Activated T-cell treated with anti-CD3 and anti-CD28 coated beads, Interleukin-2, amount 50 U/mL, for 4 hours (primary cell): ENCODE data around the gene FAM163B. TPM values are rescaled to one million over a fixed set of nuclear protein-coding genes. Genes with fewer than 3 reads are reported as not detected.

Experiments
- ATAC-seq, 2 donors: fragments of 200-7000 bp; cut with Tn5 transposase; one replicate each; pipeline ENCODE4 v1.10.0; 2021
- DNase-seq: peaks from one replicate; pipeline ENCODE4 v3.0.0-alpha.2; 2020
- H3K27me3 Mint-ChIP-seq: one replicate; pipeline ENCODE4 v1.8.0; 2021; ENCODE audit warnings: low read depth, mixed read lengths
- H3K36me3 Mint-ChIP-seq: one replicate; pipeline ENCODE4 v1.8.0; 2022; ENCODE audit warnings: mixed read lengths; ENCODE audit not compliant: insufficient read depth
- H3K4me1 Mint-ChIP-seq: one replicate; pipeline ENCODE4 v1.8.0; 2021; ENCODE audit warnings: low read depth, mixed read lengths
- H3K4me3 Mint-ChIP-seq: one replicate; pipeline ENCODE4 v1.8.0; 2021; ENCODE audit warnings: mild to moderate bottlenecking, moderate library complexity, mixed read lengths
- H3K9me3 Mint-ChIP-seq: one replicate; pipeline ENCODE4 v1.8.0; 2021; ENCODE audit warnings: mixed read lengths
- total RNA-seq, 3 donors: library from RNA; stranded (reverse); gene quantifications; one replicate each; pipeline ENCODE4 v1.2.1, GENCODE V29; 2021

Gene FAM163B
- total RNA-seq, result not detected

- H3K9me3 Mint-ChIP-seq, result no peaks in the 10 kb centered on the region
Observed at GRCh38 chr9:133609311-133610098, at the start of gene FAM163B. FAM163B (minus strand) TSS chr9:133609389; CDS start chr9:133580223, 29,166 bp downstream.

GRCh38 chr9:133657120-133657661 lies 48.0 kb upstream of the FAM163B start:
- Mint-ChIP-seq H3K4me1 (peaks cover 28% of the 10 kb centered on the region), H3K36me3 (no peaks in the 10 kb centered on the region), H3K4me3 (no peak overlapping the region), H3K27me3 (peaks cover 51% of the 10 kb centered on the region), H3K9me3 (no peaks in the 10 kb centered on the region)
- ATAC-seq (peak in 1 of 2 donors; percentile 15), DNase-seq (no peak)

More at GRCh38 chr9:133609311-133610098, at the start of gene FAM163B:
- DNase-seq (no peak), ATAC-seq (peak; percentile 73 to 77)
- peaks cover 9% of the 10 kb centered on the region for H3K4me1 Mint-ChIP-seq
- no peak within 1 kb of the TSS for H3K4me3 Mint-ChIP-seq
- no peaks in the 10 kb centered on the region for H3K36me3 Mint-ChIP-seq
- H3K27me3 Mint-ChIP-seq, result peaks cover 51% of the 10 kb centered on the region

DNA sequence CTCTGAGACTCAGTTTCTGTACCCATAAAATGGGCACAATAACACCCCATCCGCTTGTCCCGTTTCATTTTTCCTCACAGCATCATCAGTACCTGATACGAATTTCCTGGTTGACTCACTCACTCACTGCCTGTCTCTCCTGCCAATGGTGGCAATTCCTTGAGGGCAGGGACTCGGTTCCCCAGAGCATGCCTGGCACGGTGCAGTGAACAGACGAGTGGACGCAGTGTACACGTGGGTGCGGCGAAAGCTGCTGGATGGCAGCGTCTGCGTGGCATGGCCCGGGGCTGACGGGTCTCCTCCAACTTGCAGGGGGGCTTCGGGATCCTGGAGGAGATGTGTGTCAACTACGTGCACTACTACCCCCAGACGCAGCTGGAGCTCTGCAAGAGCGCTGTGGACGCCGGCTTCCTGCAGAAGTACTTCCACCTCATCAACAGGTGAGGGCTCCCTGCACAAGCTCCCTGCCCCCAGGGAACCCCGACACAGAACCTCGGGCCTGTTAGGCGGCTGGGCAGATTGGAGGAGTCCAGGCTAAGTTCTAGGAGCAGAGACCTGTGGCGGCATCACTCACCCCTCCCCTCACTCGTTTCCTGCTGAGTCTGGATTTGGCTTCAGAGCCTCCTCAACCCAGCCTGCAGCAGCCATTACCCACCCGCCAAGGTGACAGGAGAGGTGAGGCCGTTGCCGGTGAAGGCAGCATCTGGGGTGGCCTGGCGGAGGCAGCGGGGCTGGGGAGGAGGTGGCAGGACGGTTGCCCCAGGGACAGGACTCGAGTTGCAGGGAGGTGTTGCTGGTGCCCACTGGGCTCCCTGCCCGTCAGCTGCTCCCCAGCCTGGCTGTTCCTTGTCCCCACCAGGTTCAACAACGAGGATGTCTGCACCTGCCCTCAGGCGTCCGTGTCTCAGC lies 47.3 kb upstream of the FAM163B start:
- Mint-ChIP-seq H3K4me3 (peak overlapping the region; percentile 44), H3K27me3 (peaks cover 54% of the 10 kb centered on the region), H3K36me3 (no peaks in the 10 kb centered on the region), H3K4me1 (peaks cover 28% of the 10 kb centered on the region), H3K9me3 (no peaks in the 10 kb centered on the region)
- DNase-seq (peak; percentile 43), ATAC-seq (peak in 1 of 2 donors; percentile 23)

- ATAC-seq, result no peak
- DNase-seq, result no peak
- H3K4me3 Mint-ChIP-seq, result no peak overlapping the region
- H3K27me3 Mint-ChIP-seq, result peaks cover 54% of the 10 kb centered on the region
- H3K36me3 Mint-ChIP-seq, result no peaks in the 10 kb centered on the region
- H3K4me1 Mint-ChIP-seq, result peaks cover 28% of the 10 kb centered on the region
- H3K9me3 Mint-ChIP-seq, result no peaks in the 10 kb centered on the region
Observed at GRCh38 chr9:133655701-133656100, 46.5 kb upstream of the FAM163B start.

DNA sequence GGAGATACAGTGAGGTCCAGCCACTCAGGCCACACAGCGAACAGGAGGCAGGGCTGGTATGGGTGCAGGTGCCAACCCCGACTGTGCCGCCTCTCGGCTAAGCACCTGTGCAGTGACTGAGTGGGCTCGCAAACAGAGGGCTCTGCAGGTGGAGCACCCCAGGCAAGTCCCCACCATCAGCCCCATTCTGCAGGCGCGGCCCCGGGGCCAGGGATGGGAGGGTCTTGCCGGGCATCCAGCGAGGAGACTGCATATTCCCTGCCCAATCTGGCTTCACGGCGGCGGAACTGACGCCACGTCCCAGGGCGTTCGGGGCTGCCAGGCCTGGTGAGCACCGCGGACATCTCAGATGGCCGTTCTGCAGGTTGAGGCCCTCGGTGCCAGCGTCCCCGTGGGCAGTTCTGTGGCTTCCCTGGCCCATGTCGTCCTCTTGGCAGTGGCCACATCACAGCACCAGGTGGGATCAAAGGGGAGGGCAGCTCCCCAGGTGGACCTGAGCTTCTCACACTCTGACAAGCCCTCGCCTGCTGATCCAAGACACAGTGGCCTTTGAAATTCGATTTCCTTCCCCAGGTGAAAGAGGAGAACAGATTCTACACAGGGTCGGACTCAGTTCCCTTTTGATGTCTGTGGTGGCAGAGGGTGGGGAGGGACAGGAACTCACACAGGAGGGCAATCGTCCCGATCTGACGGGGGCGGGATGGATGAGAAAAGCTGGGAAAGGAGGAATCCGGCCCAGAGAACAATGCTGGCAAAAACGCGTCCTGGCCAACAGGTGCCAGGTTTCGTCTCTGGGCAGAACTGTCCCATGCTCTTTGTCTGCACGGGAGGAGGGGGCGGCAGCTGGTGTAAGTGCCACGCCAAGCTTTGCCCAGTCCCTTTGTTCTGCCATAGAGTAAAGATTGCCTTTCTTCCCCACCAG lies 45.8 kb upstream of the FAM163B start:
- Mint-ChIP-seq H3K27me3 (peaks cover 54% of the 10 kb centered on the region), H3K36me3 (no peaks in the 10 kb centered on the region), H3K4me3 (no peak overlapping the region), H3K9me3 (no peaks in the 10 kb centered on the region), H3K4me1 (peaks cover 26% of the 10 kb centered on the region)
- ATAC-seq, result no peak
- DNase-seq, result no peak

GRCh38 chr9:133653638-133654037 lies 44.4 kb upstream of the FAM163B start:
- ATAC-seq (no peak), DNase-seq (no peak)
- no peak overlapping the region for H3K4me3 Mint-ChIP-seq
- H3K9me3 Mint-ChIP-seq, result no peaks in the 10 kb centered on the region
- no peaks in the 10 kb centered on the region for H3K36me3 Mint-ChIP-seq
- H3K4me1 Mint-ChIP-seq, result peaks cover 20% of the 10 kb centered on the region
- H3K27me3 Mint-ChIP-seq, result peaks cover 53% of the 10 kb centered on the region

DNA sequence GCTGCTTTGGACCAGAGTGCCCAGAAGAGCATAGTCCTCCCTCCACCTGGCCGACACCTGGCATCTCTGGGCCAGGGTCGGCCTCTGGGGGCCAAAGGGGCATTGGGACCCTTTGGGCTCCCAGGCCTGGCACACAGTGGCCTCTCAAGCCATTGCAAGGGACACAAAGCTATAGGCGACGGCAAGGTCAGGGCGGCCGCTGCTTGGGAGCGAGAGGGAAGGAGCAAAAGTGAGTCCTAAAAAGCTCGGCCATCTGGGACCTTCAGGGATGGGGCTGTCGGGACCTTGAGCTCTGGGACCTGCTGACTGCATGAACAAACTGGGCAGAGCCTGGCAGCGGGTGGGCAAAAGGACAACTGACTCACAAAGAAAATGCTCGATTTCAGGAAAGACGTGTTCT lies 40.8 kb upstream of the FAM163B start:
- ATAC-seq, result no peak
- Mint-ChIP-seq H3K36me3 (no peaks in the 10 kb centered on the region), H3K27me3 (peaks cover 27% of the 10 kb centered on the region), H3K4me1 (peaks cover 2% of the 10 kb centered on the region), H3K4me3 (no peak overlapping the region), H3K9me3 (no peaks in the 10 kb centered on the region)
- DNase-seq, result no peak

GRCh38 chr9:133649194-133649593 lies 40.0 kb upstream of the FAM163B start:
- peaks cover 24% of the 10 kb centered on the region for H3K27me3 Mint-ChIP-seq
- no peaks in the 10 kb centered on the region for H3K9me3 Mint-ChIP-seq
- ATAC-seq (no peak), DNase-seq (no peak)
- no peak overlapping the region for H3K4me3 Mint-ChIP-seq
- H3K36me3 Mint-ChIP-seq, result no peaks in the 10 kb centered on the region
- H3K4me1 Mint-ChIP-seq, result peaks cover 2% of the 10 kb centered on the region

GRCh38 chr9:133647765-133648469 lies 38.7 kb upstream of the FAM163B start:
- H3K36me3 Mint-ChIP-seq, result no peaks in the 10 kb centered on the region
- no peak overlapping the region for H3K4me3 Mint-ChIP-seq
- no peak for ATAC-seq
- no peaks in the 10 kb centered on the region for H3K9me3 Mint-ChIP-seq
- no peak for DNase-seq
- H3K27me3 Mint-ChIP-seq, result peaks cover 18% of the 10 kb centered on the region
- H3K4me1 Mint-ChIP-seq, result peaks cover 2% of the 10 kb centered on the region

GRCh38 chr9:133647148-133647547 lies 38.0 kb upstream of the FAM163B start:
- H3K36me3 Mint-ChIP-seq, result no peaks in the 10 kb centered on the region
- DNase-seq, result no peak
- H3K27me3 Mint-ChIP-seq, result peaks cover 14% of the 10 kb centered on the region
- H3K9me3 Mint-ChIP-seq, result no peaks in the 10 kb centered on the region
- ATAC-seq, result no peak
- no peak overlapping the region for H3K4me3 Mint-ChIP-seq
- peaks cover 2% of the 10 kb centered on the region for H3K4me1 Mint-ChIP-seq

GRCh38 chr9:133645021-133645765 lies 36.0 kb upstream of the FAM163B start:
- Mint-ChIP-seq H3K27me3 (peaks cover 10% of the 10 kb centered on the region), H3K36me3 (no peaks in the 10 kb centered on the region), H3K9me3 (no peaks in the 10 kb centered on the region), H3K4me1 (peaks cover 2% of the 10 kb centered on the region), H3K4me3 (no peak overlapping the region)
- ATAC-seq (peak in 1 of 2 donors; percentile 18), DNase-seq (no peak)

DNA sequence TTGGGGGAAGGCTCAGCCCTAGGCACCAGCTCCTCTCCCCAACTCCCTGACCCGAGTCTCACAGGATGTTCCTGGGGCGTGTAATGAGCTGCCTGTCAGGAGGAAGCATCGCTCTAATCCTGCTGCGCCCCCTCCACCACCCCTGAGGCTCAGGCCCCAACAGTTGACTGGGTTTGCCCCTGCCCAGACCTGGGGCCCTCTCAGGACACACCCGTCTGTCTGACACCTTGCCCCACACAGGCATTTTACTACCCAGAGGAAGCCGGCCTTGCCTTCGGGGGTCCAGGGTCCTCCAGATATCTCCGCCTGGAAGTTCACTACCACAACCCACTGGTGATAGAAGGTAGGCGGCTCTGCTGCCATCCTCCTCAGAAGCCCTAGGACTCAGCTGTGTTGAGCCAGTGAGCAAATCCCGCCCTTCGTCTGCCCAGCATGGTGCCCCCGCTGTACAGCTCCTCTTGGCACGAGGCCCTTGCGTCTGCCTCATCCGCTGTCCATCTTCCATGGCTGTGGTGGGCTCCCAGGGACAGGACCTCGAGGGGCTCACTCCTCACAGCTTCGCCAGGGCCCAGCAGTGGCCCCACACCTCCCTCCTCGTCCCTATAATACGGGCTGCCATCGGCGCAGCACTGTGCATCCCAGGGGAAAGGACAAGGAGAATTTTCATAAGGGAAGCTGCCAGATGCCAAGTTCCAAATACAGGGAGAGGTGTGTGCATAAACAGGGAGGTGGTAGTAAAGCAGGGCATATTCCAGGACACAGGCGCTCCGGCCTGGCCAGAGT lies 35.0 kb upstream of the FAM163B start:
- peaks cover 2% of the 10 kb centered on the region for H3K4me1 Mint-ChIP-seq
- no peaks in the 10 kb centered on the region for H3K9me3 Mint-ChIP-seq
- no peak overlapping the region for H3K4me3 Mint-ChIP-seq
- H3K27me3 Mint-ChIP-seq, result peaks cover 6% of the 10 kb centered on the region
- ATAC-seq, result no peak
- no peak for DNase-seq
- H3K36me3 Mint-ChIP-seq, result no peaks in the 10 kb centered on the region
